HEK293T (cell line): ENCODE results near the gene STK17B.

ENCODE experiments used
- CTCF ChIA-PET: fragments of 350-600 bp; formaldehyde crosslinking; extraction: SDS; loops from one replicate; lab custom pipeline; 2021; ENCODE audit warnings: antibody characterized with exemption, inconsistent platforms; lab: Yijun Ruan, JAX
- POLR2A ChIA-PET: fragments of 350-600 bp; formaldehyde crosslinking; extraction: SDS; loops from one replicate; lab custom pipeline; 2020; ENCODE audit warnings: antibody characterized with exemption, inconsistent platforms; lab: Yijun Ruan, JAX
- DNase-seq: peaks from one replicate; pipeline ENCODE4 v3.0.0; 2012; ENCODE audit warnings: mixed read lengths; ENCODE audit errors: extremely low spot score
- ARNT ChIP-seq: fragments of 450-650 bp; IDR thresholded peaks from 2 replicates; pipeline ENCODE4 v1.6.1; 2017; ENCODE audit warnings: mild to moderate bottlenecking
- BHLHE40 ChIP-seq: fragments of 450-650 bp; IDR thresholded peaks from 2 replicates; pipeline ENCODE4 v1.6.1; 2016; ENCODE audit warnings: mild to moderate bottlenecking, moderate library complexity, borderline replicate concordance
- CTBP1 ChIP-seq: fragments of 450-650 bp; IDR thresholded peaks from 2 replicates; pipeline ENCODE4 v1.6.1; 2016; ENCODE audit warnings: borderline replicate concordance
- ELF4 ChIP-seq: fragments of 450-650 bp; IDR thresholded peaks from 2 replicates; pipeline ENCODE4 v1.6.1; 2017; ENCODE audit warnings: antibody characterized with exemption
- FOXA1 ChIP-seq: fragments of 450-650 bp; IDR thresholded peaks from 2 replicates; pipeline ENCODE4 v1.6.1; 2016; ENCODE audit warnings: mild to moderate bottlenecking
- FOXK2 ChIP-seq: fragments of 450-650 bp; IDR thresholded peaks from 2 replicates; pipeline ENCODE4 v1.6.1; 2016; ENCODE audit warnings: mild to moderate bottlenecking
- FOXM1 ChIP-seq: fragments of 450-650 bp; IDR thresholded peaks from 2 replicates; pipeline ENCODE4 v1.6.1; 2017; ENCODE audit warnings: mild to moderate bottlenecking, borderline replicate concordance
- HDGF ChIP-seq: fragments of 450-650 bp; IDR thresholded peaks from 2 replicates; pipeline ENCODE4 v1.6.1; 2017; ENCODE audit warnings: antibody characterized with exemption, borderline replicate concordance
- L3MBTL2 ChIP-seq: fragments of 450-650 bp; conservative IDR thresholded peaks from 2 replicates; pipeline ENCODE4 v1.6.1; 2016; ENCODE audit warnings: mild to moderate bottlenecking
- LEF1 ChIP-seq: fragments of 450-650 bp; IDR thresholded peaks from 2 replicates; pipeline ENCODE4 v1.6.1; 2017; ENCODE audit warnings: mild to moderate bottlenecking, borderline replicate concordance
- NFRKB ChIP-seq: fragments of 450-650 bp; IDR thresholded peaks from 2 replicates; pipeline ENCODE4 v1.6.1; 2016; ENCODE audit warnings: mild to moderate bottlenecking, moderate library complexity
- PKNOX1 ChIP-seq: fragments of 450-650 bp; IDR thresholded peaks from 2 replicates; pipeline ENCODE4 v1.6.1; 2016
- SP1 ChIP-seq: fragments of 450-650 bp; IDR thresholded peaks from 2 replicates; pipeline ENCODE4 v1.6.1; 2017
- SUZ12 ChIP-seq: fragments of 450-650 bp; IDR thresholded peaks from 2 replicates; pipeline ENCODE4 v1.6.1; 2016; ENCODE audit warnings: mild to moderate bottlenecking
- TARDBP ChIP-seq: fragments of 450-650 bp; IDR thresholded peaks from 2 replicates; pipeline ENCODE4 v1.6.1; 2016
- ZNF384 ChIP-seq: fragments of 450-650 bp; IDR thresholded peaks from 2 replicates; pipeline ENCODE4 v1.6.1; 2016

Gene STK17B

GRCh38 chr2:196168181-196168580, 3.2 kb downstream of the STK17B start:
- ChIA-PET CTCF (no interaction called here), POLR2A (no interaction called here)
- DNase-seq: no peak
- TF ChIP-seq L3MBTL2 (no peak), FOXM1 (no peak), LEF1 (no peak), SP1 (no peak), TARDBP (no peak), CTBP1 (no peak), NFRKB (no peak), SUZ12 (no peak), FOXK2 (no peak), FOXA1 (no peak), PKNOX1 (no peak), ARNT (no peak), BHLHE40 (no peak)

GRCh38 chr2:196167666-196168065, 3.7 kb downstream of the STK17B start:
- POLR2A ChIA-PET: no interaction called here
- TF ChIP-seq PKNOX1: no peak
- TF ChIP-seq FOXM1: no peak
- no peak for TF ChIP-seq TARDBP
- no peak for TF ChIP-seq CTBP1
- TF ChIP-seq BHLHE40: no peak
- TF ChIP-seq ZNF384: no peak
- TF ChIP-seq FOXK2: no peak
- TF ChIP-seq L3MBTL2: no peak
- TF ChIP-seq SUZ12: no peak
- TF ChIP-seq ELF4: no peak
- TF ChIP-seq SP1: no peak
- no peak for TF ChIP-seq LEF1
- CTCF ChIA-PET: no interaction called here

GRCh38 chr2:196166876-196167275, 4.5 kb downstream of the STK17B start:
- no peak for DNase-seq
- CTCF ChIA-PET: no interaction called here
- POLR2A ChIA-PET: no interaction called here
- no peak for TF ChIP-seq FOXA1
- TF ChIP-seq PKNOX1: no peak
- TF ChIP-seq BHLHE40: no peak
- TF ChIP-seq FOXM1: no peak
- TF ChIP-seq SP1: no peak
- TF ChIP-seq SUZ12: no peak
- no peak for TF ChIP-seq L3MBTL2
- TF ChIP-seq FOXK2: no peak
- no peak for TF ChIP-seq ELF4
- TF ChIP-seq TARDBP: no peak
- TF ChIP-seq HDGF: no peak
- TF ChIP-seq ARNT: no peak

More at GRCh38 chr2:196167666-196168065, 3.7 kb downstream of the STK17B start:
- DNase-seq: no peak

GRCh38 chr2:196165016-196165415, 6.4 kb downstream of the STK17B start:
- DNase-seq: no peak
- TF ChIP-seq ARNT (no peak), L3MBTL2 (no peak)
- POLR2A ChIA-PET: no interaction called here
- CTCF ChIA-PET: no interaction called here

GRCh38 chr2:196163285-196163684, 8.1 kb downstream of the STK17B start:
- POLR2A ChIA-PET: interaction anchor here (1.7 kb wide), 1 partner anchor 8 kb away, joined by 5 read pairs; the partner anchor contains the start of gene STK17B
- TF ChIP-seq ELF4 (no peak), FOXA1 (no peak), FOXK2 (no peak), L3MBTL2 (no peak), CTBP1 (no peak), SP1 (no peak), PKNOX1 (no peak), LEF1 (no peak), BHLHE40 (no peak), ARNT (no peak)
- DNase-seq: no peak
- CTCF ChIA-PET: no interaction called here

GRCh38 chr2:196162586-196163175, 8.7 kb downstream of the STK17B start:
- ChIA-PET CTCF (no interaction called here), POLR2A (interaction anchor here (1.7 kb wide), 1 partner anchor 9 kb away, joined by 5 read pairs; the partner anchor contains the start of gene STK17B)
- DNase-seq: no peak
- TF ChIP-seq FOXM1 (no peak), FOXK2 (no peak), BHLHE40 (no peak), CTBP1 (no peak), ELF4 (no peak), SUZ12 (no peak), TARDBP (no peak), L3MBTL2 (no peak), HDGF (no peak)
